ENCODE measurements around the gene CILP2. TPM values are rescaled to one million over a fixed set of nuclear protein-coding genes. Genes with fewer than 3 reads are reported as not detected.

Gene CILP2, protein sequence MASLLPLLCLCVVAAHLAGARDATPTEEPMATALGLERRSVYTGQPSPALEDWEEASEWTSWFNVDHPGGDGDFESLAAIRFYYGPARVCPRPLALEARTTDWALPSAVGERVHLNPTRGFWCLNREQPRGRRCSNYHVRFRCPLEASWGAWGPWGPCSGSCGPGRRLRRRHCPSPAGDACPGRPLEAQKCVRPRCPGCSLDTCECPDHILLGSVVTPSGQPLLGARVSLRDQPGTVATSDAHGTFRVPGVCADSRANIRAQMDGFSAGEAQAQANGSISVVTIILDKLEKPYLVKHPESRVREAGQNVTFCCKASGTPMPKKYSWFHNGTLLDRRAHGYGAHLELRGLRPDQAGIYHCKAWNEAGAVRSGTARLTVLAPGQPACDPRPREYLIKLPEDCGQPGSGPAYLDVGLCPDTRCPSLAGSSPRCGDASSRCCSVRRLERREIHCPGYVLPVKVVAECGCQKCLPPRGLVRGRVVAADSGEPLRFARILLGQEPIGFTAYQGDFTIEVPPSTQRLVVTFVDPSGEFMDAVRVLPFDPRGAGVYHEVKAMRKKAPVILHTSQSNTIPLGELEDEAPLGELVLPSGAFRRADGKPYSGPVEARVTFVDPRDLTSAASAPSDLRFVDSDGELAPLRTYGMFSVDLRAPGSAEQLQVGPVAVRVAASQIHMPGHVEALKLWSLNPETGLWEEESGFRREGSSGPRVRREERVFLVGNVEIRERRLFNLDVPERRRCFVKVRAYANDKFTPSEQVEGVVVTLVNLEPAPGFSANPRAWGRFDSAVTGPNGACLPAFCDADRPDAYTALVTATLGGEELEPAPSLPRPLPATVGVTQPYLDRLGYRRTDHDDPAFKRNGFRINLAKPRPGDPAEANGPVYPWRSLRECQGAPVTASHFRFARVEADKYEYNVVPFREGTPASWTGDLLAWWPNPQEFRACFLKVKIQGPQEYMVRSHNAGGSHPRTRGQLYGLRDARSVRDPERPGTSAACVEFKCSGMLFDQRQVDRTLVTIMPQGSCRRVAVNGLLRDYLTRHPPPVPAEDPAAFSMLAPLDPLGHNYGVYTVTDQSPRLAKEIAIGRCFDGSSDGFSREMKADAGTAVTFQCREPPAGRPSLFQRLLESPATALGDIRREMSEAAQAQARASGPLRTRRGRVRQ
- 0.13 to 0.24 TPM (median 0.15 TPM) in 5 replicates for total RNA-seq (2022; extraction: Qiagen RNA extraction)

DNA sequence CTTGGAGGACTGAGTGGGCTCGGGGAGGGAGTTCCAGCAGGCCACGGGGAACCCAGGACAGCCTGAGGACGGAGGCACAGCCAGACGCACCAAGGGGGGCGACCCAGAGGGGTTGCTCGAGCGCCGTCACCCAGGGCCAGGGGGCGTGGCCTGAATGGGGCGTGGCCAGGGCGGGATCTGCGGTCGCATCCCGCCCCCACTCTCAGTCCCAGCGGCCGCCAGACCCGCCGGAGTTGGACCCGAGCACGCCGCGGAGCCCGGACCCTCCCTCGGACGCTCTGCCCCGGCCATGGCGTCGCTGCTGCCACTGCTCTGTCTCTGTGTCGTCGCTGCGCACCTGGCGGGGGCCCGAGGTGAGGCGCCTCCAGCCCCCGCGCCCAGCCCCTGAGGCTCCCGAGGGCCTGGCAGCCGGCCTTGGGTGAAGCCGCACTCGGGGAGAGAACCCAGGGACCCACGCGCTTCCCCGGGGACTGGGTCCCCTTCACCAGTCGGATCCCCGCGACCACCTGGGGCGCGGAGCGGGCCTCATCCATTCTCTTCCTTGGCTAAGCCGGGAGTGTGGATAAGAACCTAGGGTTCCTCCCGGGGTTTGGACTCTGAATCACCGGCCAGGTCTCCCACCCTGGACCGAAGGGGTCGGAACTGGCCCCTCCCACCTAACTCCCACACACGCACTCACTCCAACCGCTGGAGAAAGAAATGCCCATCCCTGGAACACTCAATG, at the start of gene CILP2:
Gene CILP2 (plus strand): TSS at position 205 of the 724 bp plus-strand sequence. CDS start 85 bp downstream, at position 290.

DNA sequence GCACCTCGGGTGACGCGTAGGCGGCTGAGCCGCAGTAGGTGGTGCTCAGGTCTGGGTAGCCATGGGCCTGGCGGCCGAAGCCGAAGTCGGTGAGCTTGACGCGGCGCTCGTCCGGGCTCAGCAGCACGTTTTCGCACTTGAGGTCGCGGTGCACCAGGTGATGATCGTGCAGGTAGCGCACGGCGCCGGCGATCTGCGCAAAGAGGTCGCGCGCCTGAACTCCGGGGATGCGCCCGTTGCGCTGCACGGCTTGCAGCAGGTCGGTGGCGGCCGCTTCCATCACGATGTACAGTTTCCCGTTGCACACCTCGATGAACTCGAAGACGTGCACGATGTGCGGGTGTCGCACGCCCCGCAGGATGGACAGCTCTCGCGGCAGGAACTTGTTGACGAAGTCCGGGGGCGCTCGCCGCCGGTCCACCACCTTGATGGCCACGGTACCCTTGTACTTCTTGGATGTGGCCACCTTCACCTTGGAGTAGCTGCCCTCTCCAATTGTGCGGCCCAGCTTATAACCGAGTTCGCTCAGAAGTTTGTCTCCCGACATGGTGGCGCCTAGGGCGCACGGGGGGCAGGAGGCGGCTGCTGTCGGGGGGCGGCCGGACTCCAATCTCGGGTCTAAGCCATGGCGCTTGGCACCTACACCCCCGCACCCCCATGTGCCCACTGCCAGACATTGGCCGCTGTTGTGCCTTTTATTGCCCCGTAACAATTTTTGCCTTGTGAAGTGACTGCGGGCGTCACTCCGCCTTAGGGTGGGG, 23.0 kb upstream of the CILP2 start, which contains the start of gene TSSK6:
Gene TSSK6 (minus strand): TSS at position 668 of the 761 bp plus-strand sequence. CDS start 121 bp downstream, at position 547.

GRCh38 chr19:19515642-19516519, 22.2 kb upstream of the CILP2 start, which contains the start of gene NDUFA13:
Gene NDUFA13 (plus strand): TSS chr19:19516225. CDS start chr19:19516239, 14 bp downstream.

GRCh38 chr19:19528721-19529490, 9.2 kb upstream of the CILP2 start, which contains the start of gene YJEFN3:
Gene YJEFN3 (plus strand): TSS chr19:19528911. CDS start chr19:19528933, 22 bp downstream.

Other genes starting within 250 kb of the CILP2 start
- 23.0 to 31.8 TPM (median 28.0 TPM) in 5 replicates for gene SUGP1, start 217.8 kb upstream of the CILP2 start, total RNA-seq (2022; extraction: Qiagen RNA extraction)
- gene MAU2, start 217.4 kb upstream of the CILP2 start, total RNA-seq (2022; extraction: Qiagen RNA extraction) = 8.8 to 14.1 TPM (median 13.6 TPM) in 5 replicates
- 31.3 to 50.0 TPM (median 46.0 TPM) in 5 replicates for gene GATAD2A, start 132.6 kb upstream of the CILP2 start, total RNA-seq (2022; extraction: Qiagen RNA extraction)
- 0.66 to 2.2 TPM (median 1.9 TPM) in 5 replicates for gene TSSK6, start 22.7 kb upstream of the CILP2 start, total RNA-seq (2022; extraction: Qiagen RNA extraction)
- 153 to 191 TPM (median 160 TPM) in 5 replicates for gene NDUFA13, start 22.0 kb upstream of the CILP2 start, total RNA-seq (2022; extraction: Qiagen RNA extraction)
- 2.2 to 5.0 TPM (median 3.5 TPM) in 5 replicates for gene YJEFN3, start 9.4 kb upstream of the CILP2 start, total RNA-seq (2022; extraction: Qiagen RNA extraction)
- gene PBX4, start 80.4 kb downstream of the CILP2 start, total RNA-seq (2022; extraction: Qiagen RNA extraction) = 1.3 to 2.2 TPM (median 1.7 TPM) in 5 replicates
- 3.1 to 5.2 TPM (median 4.6 TPM) in 5 replicates for gene LPAR2, start 90.0 kb downstream of the CILP2 start, total RNA-seq (2022; extraction: Qiagen RNA extraction)
- gene GMIP, start 105.4 kb downstream of the CILP2 start, total RNA-seq (2022; extraction: Qiagen RNA extraction) = 4.2 to 6.3 TPM (median 5.4 TPM) in 5 replicates
- 22.1 to 34.8 TPM (median 29.7 TPM) in 5 replicates for gene ATP13A1, start 125.4 kb downstream of the CILP2 start, total RNA-seq (2022; extraction: Qiagen RNA extraction)
- gene ZNF101, start 130.6 kb downstream of the CILP2 start, total RNA-seq (2022; extraction: Qiagen RNA extraction) = 3.4 to 4.2 TPM (median 3.9 TPM) in 5 replicates
- gene ZNF14, start 194.8 kb downstream of the CILP2 start, total RNA-seq (2022; extraction: Qiagen RNA extraction) = 1.8 to 2.1 TPM (median 1.8 TPM) in 5 replicates

Measured in A549 treated with Mapracorat at 1 μM for 4 hours (cell line).